ENCODE data around the gene ATP5ME.
"Not testable (repeated sequence)": the region's sequence is repeated elsewhere in the genome, so short reads cannot be mapped to it uniquely, and the experiment has no call there.

The ATP5ME gene

GRCh38 chr4:674172-675035, at the start of gene ATP5ME, which contains the start of gene MYL5:
Gene ATP5ME, minus strand, starts transcription at chr4:674276. Its CDS starts 29 bp downstream, at chr4:674247.
Gene MYL5, plus strand, starts transcription at chr4:674542. Its CDS starts 3,485 bp downstream, at chr4:678027.
- DNase-seq (ENCODE audit: low spot score) = peak; percentile 100

GRCh38 chr4:722851-723360, 48.8 kb upstream of the ATP5ME start:
- no peak for DNase-seq (ENCODE audit: low spot score)

- DNase-seq (ENCODE audit: low spot score) = no peak
Measured at GRCh38 chr4:722169-722725, 48.2 kb upstream of the ATP5ME start.

- DNase-seq (ENCODE audit: low spot score) = peak; percentile 55
Measured at GRCh38 chr4:721261-722168, 47.4 kb upstream of the ATP5ME start.

- DNase-seq (ENCODE audit: low spot score) = no peak
Measured at GRCh38 chr4:720111-720860, 46.2 kb upstream of the ATP5ME start.

- DNase-seq (ENCODE audit: low spot score) = no peak
Measured at GRCh38 chr4:718460-718859, 44.4 kb upstream of the ATP5ME start.

GRCh38 chr4:717601-718320, 43.7 kb upstream of the ATP5ME start:
- DNase-seq (ENCODE audit: low spot score) = no peak

GRCh38 chr4:714087-714486, 40.0 kb upstream of the ATP5ME start:
- no peak for DNase-seq (ENCODE audit: low spot score)

- DNase-seq (ENCODE audit: low spot score) = no peak
Measured at GRCh38 chr4:712916-713632, 39.0 kb upstream of the ATP5ME start.

- no peak for DNase-seq (ENCODE audit: low spot score)
Measured at GRCh38 chr4:712093-712492, 38.0 kb upstream of the ATP5ME start.

GRCh38 chr4:710916-711315, 36.8 kb upstream of the ATP5ME start:
- no peak for DNase-seq (ENCODE audit: low spot score)

GRCh38 chr4:710116-710515, 36.0 kb upstream of the ATP5ME start:
- DNase-seq (ENCODE audit: low spot score) = no peak

GRCh38 chr4:709348-709747, 35.3 kb upstream of the ATP5ME start:
- no peak for DNase-seq (ENCODE audit: low spot score)

GRCh38 chr4:708631-708933, 34.5 kb upstream of the ATP5ME start:
- DNase-seq (ENCODE audit: low spot score) = no peak

- DNase-seq (ENCODE audit: low spot score) = no peak
Measured at GRCh38 chr4:707929-708630, 34.0 kb upstream of the ATP5ME start.

- no peak for DNase-seq (ENCODE audit: low spot score)
Measured at GRCh38 chr4:706834-707598, 32.9 kb upstream of the ATP5ME start.

GRCh38 chr4:706083-706633, 32.1 kb upstream of the ATP5ME start:
- DNase-seq (ENCODE audit: low spot score) = not testable (repeated sequence)

- peak; percentile 100 for DNase-seq (ENCODE audit: low spot score)
Measured at GRCh38 chr4:705278-706082, 31.4 kb upstream of the ATP5ME start, which contains the start of gene PCGF3. Gene PCGF3, plus strand, starts transcription at chr4:705832. Its CDS starts 27,849 bp downstream, at chr4:733681.
